HG02571 (cell line): ENCODE results near the gene OLFML2A.

Experiments used
- ATAC-seq: cut with Tn5 transposase; IDR thresholded peaks from one replicate; pipeline ENCODE4 v1.9.1; 2021; ENCODE audit warnings: mild to moderate bottlenecking, moderate library complexity; ENCODE audit not compliant: unreplicated experiment

OLFML2A gene

DNA sequence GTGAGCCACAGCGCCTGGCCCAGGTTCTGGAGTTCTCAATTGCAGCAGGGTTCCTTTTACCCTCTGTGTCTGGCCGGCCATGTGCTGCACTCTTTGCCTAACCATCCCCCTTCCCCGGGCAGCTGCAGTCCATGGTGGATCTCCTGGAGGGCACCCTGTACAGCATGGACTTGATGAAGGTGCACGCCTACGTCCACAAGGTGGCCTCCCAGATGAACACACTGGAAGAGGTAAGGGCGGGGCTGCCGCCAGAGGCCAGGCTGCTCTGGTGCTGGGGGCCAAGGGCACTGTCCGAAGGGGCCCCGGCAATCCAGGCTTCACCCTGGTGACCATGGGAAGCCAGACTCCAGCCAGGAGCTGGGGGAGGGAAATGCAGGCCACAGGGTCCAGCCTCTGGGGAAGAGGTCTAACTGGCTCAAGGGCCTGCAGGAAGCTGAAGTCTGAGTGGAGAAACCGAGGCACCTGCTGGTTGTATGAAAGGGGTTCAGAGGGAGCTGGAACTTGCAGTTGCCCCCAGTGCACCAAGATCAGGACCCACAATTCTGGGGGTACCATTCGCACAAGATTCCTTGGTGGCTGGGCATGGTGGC is 18.1 kb downstream of the OLFML2A start:
- ATAC-seq: no peak

DNA sequence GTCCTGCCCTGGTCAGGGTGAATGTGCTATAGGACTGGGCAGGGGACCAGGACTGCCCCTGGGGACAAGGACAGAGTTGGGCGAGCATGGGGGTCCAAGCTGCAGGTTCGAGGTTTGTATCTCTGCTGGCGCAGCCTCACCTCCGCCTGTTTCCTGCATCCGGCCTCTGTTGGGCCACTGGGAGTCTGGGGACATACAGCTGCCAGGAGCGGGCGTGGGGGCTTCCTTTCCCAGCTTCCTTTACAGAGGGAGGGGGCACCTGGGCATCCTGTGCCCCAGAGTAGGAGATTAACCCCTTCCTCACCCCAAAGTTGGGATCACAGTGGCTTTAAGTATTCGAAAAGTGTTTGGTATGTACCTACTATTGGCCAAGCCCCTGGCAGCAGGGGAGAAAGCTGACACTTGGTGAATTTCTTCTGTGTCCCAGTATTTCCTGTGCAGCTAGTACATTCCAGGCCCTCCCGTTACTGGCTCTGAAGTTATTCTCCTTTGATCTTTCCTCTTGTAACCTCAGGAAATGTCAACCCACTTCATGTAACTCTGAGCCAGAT is 19.0 kb downstream of the OLFML2A start:
- no peak for ATAC-seq

DNA sequence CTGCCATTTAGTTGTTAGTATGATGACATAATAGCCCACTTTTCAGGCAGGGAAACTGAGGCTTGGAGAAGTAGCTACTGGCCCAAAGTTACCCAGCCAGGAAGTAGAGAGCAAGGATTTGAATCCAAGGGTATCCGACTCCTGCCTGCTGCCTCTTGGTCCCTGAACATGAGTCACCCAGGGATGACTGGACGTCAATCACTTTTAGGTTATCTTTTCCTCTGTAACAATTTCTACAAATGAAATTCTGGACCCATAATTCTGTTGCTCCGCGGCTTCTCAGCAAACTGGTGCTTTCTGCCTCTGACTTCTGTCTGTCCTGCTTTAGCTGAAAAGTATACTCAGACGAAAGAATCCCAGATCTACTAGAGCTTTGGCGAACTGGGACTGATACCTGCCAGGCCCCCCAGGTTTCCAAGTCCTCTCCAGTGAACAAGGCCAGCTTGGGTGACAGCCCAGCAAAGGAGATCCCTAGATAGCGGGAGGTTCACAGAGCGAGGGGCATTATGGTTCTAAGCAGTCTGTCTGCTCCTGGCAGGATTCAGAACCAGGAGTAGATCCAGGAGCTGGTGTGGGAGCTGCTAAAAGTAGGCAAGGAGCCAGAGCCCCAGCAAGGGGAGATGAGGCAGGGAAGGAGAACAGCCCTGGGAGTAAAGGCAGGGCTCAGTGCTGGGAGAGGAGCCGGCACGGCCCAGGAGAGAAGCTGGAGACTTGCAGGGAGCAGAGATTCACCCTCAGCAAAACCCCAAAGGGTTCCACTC is 20.6 kb downstream of the OLFML2A start:
- no peak for ATAC-seq

DNA sequence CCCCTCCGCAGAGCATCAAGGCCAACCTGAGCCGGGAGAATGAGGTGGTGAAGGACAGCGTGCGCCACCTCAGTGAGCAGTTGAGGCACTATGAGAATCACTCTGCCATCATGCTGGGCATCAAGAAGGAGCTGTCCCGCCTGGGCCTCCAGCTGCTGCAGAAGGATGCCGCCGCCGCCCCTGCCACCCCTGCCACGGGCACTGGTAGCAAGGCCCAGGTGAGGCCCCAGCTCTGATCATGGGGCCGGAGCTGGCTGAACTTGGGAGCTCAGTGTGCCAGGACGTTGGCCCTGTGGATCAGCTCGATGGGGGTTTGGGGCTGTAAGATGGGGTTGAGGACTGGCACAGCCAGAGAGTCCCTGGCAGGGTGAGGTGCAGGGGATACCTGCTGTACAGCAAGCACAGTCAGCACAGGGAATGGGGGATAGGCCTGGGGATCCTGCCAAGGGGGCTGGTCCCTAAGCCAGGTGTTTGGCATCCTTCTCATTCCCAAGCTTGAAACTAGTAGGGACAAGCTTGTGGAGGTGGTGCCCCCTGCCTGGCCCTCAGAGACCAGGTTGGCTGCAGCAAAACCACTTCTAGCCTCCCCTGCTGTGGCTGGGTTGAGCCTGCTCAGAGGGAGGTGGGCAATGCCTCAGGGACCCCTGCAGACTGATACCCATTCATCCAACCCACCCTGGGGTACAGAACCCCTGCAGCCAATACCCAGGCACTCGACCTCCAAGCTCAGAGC is 22.5 kb downstream of the OLFML2A start:
- ATAC-seq: no peak

DNA sequence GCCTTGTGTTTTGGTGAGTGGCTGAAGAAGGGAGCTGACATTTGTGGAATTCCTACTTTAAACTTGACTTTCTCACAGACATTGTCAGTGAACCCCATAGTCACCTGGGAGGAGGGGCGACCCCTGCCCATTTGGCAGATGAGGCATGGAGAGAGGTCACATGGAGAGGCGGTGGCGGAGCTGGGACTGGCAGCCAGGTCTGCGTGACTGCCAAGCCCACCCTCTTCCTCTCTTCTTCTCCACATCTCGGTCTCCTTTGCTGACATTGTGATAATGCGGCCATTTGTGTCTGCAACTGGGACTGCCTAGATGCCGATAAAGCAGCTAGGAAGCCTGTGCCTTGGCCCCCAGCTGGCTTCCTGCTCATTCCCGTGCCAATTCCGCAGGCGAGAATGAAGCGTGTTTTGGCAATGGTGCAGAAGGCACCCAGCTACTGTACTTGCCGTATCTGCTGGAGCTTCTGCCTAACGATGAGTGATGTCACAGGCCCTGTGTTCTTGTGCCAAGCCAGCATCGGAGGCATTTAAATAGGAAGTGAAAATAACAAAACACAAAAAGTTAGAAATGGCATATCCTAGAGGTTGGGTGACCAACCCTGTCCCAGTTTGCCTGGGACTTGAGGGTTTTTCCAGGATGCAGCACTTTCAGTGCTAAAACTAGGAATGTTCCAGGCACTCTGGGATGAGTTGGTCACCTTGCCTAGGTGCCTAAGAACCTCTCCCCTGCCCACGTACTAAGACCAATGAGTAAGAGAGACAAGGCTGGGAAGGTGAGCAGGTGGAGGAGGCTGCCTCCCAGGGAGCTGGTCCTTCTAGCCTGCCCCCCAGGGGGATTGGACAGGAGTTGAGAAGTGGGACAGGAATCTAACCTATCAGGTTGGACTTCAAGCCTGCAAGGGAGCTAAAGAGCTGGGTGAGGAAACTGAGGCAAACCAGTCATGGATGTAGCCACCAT is 23.6 kb downstream of the OLFML2A start:
- ATAC-seq: no peak

DNA sequence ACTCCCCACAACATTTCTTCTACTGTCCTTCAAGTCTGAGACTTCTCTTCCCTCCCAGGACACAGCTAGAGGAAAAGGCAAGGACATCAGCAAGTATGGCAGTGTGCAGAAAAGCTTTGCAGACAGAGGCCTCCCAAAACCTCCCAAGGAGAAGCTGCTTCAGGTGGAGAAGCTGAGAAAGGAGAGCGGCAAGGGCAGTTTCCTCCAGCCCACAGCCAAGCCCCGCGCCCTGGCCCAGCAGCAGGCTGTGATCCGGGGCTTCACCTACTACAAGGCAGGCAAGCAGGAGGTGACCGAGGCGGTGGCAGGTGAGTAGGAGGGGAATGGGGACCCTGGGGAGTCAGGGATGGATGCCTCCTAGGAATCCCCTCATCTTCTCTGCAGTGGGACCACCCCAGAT is 24.4 kb downstream of the OLFML2A start:
- no peak for ATAC-seq

DNA sequence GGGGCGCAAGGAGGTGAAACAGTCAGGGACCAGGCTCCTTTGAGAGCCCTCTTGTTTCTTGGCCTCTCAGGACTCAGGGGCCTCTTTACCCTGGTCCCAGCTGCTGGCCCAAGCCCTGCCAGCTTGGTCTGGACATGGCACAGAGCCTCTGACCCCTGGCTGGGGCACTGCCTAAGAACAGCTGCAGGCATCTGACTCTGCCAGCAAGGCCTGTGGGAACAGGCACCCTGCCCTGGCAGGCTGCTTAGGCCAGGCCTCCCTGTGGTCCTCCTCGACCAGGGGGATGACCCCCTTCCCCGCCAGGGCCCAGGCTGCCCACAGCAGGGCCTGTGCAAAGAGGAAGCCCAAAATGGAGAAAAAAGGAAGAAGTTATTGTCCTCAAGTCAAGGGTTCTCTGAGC is 25.5 kb downstream of the OLFML2A start:
- no peak for ATAC-seq

DNA sequence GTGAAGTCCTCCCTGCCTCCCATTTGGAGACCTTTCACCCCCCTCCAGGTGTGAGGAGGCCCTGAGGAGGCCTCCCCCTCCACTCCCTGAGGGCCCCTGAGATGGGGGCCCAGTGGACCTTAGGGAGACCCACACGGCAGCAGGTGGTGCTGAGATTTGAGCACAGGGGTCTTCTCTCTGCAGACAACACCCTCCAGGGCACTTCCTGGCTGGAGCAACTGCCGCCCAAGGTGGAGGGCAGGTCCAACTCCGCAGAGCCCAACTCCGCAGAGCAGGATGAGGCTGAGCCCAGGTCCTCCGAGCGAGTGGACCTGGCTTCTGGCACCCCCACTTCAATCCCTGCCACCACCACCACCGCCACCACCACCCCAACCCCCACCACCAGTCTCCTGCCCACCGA is 27.0 kb downstream of the OLFML2A start:
- no peak for ATAC-seq

DNA sequence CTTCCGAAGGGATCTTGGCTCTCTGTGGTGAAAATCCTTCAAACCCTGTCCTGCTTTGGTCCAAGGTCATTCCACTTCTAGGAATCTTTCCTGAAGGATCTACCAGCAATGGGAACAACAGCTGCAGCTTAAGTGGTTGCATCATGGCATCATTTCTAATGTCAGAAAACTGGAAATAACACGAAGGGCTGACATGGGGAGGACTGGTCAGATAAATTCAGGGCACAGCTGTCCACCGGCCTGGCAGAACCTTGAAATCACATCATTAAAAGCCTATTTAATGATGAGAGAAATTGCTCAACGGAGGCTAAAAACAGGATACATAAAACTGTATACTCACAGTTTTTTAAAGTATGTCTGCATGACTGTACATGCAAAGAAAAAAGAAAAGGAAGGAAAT is 28.3 kb downstream of the OLFML2A start:
- no peak for ATAC-seq

DNA sequence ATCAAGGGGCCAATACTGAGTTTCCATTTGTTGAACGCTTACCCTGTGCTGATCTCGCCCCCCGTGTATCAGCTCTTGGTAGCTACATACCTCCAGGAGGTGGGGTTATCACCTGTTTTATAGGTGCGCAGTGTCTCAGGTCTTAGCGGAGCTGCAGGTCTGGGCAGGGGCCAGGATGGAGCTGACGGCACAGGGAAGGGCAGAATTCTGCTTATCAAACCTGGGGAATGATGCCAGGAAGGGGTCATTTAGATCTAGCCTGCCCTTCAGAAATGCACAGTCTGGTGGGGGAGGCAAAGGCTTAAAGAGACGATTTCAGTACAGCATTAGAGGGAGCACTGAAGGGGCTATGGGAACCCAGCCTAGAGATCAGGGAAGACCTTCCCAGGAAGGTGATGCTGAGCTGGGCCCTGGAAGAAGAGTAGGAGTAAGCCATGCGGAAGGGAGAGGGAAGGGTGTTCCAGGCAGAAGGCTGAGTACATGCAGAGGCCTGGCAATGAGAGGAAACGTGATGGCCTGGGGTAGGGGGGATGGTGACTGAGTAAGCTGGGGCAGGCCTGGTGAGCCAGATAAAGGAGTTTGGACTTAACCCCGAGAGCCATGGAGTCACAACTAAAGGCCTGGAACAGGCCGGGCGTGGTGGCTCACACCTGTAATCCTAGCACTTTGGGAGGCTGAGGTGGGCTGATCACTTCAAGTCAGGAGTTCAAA is 31.5 kb downstream of the OLFML2A start:
- ATAC-seq: no peak

DNA sequence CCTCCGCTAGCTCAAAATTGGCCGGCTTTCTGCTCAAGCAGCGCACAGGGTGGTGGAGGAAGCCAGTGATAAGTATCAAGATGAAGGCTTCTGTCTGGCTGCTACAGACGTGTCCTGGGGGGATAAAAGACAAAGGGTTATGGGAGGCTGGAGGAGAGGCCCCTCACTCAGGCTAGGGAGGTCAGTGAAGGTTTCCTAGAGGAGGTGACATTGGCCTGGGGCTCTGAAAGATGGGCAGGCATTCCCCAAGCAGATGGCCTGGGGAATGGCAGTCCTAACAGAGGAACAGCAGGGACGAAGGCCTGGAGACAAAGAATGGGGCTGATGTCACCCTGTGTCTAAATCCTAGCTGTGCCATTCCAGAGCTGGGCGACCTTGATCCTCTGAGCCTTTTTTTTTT is 32.3 kb downstream of the OLFML2A start:
- ATAC-seq: no peak

DNA sequence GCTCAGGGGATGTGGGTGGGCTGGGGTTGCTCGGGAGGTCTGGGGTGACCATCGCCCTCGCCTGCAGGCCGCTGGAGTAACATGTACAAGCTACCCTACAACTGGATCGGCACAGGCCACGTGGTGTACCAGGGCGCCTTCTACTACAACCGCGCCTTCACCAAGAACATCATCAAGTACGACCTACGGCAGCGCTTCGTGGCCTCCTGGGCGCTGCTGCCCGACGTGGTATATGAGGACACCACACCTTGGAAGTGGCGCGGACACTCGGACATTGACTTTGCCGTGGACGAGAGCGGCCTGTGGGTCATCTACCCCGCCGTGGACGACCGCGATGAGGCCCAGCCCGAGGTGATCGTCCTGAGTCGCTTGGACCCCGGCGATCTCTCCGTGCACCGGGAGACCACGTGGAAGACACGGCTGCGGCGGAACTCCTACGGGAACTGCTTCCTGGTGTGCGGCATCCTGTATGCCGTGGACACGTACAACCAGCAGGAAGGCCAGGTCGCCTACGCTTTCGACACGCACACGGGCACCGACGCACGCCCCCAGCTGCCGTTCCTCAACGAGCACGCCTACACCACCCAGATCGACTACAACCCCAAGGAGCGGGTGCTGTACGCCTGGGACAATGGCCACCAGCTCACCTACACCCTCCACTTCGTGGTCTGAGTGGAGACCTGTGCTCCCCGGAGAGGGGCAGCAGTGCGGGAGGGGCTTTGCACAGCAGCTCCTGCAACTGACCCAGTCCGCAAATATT is 33.0 kb downstream of the OLFML2A start:
- ATAC-seq: no peak

DNA sequence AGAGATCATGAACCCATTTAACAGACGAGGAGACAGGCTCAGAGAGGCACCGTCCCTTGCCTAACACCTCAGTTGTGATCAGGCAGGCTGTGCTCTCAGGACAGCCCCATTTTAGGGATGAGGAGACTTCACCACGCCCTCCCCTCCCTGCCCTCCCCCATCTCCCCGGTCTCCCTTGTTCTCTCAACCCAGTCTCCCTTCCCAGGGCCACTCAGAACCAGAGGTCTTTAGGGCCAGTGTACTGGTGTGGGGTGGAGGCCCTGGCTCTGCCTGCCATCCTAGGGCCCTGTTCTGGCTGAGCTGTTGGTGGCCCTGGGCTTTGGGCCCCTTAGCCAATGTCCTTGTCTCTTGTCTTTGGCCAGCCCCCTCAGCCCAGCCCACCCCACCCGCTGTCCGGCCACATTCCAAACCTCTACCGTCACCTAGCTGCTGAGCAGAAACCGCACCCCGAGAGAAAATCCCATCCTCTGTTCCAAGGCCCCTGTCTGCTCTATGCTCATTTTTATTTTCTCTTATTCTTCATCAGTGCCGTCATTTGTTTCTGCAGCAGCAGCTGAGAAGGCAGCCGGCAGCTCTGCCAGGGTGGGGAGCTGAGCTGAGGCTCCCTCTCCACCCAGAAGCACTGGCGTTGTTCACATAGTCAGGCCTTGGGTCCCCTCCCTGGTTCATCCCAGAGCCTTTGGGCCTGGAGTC is 33.9 kb downstream of the OLFML2A start:
- ATAC-seq: no peak

DNA sequence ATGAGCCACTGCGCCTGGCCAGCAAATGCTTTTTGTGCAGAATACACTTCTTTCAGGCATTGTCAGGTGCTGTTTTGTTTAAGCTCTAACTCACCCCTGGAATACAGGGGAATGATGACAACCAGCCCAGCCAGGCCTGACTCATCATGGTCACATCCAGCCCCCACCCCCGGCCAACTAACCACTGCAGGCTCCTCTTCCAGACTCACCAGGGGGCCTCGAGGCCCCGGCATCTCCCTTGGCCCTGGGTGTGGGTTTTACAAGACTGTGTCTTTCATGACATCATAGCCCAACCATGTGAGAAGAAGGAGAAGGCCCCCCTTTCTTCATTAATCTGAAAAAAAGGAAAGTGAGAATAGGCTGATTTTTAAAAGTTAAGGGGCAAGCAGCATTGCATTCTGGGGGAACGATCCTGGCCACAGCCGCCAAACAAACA is 35.5 kb downstream of the OLFML2A start:
- ATAC-seq: no peak

DNA sequence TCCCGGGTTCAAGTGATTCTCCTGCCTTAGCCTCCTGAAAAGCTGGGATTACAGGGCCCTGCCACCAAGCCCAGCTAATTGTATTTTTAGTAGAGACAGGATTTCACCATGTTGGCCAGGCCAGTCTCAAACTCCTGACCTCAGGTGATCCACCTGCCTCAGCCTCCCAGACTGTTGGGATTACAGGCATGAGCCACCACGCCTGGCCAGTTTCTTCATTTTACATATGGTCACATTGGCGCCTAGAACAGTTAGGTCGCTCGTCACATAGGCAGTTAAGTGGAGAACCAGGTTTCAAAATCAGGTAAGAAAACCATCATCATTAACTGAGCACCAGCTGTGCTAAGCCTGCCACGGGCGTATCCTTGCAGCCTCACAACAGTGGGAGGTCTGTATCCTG is 36.1 kb downstream of the OLFML2A start:
- no peak for ATAC-seq

DNA sequence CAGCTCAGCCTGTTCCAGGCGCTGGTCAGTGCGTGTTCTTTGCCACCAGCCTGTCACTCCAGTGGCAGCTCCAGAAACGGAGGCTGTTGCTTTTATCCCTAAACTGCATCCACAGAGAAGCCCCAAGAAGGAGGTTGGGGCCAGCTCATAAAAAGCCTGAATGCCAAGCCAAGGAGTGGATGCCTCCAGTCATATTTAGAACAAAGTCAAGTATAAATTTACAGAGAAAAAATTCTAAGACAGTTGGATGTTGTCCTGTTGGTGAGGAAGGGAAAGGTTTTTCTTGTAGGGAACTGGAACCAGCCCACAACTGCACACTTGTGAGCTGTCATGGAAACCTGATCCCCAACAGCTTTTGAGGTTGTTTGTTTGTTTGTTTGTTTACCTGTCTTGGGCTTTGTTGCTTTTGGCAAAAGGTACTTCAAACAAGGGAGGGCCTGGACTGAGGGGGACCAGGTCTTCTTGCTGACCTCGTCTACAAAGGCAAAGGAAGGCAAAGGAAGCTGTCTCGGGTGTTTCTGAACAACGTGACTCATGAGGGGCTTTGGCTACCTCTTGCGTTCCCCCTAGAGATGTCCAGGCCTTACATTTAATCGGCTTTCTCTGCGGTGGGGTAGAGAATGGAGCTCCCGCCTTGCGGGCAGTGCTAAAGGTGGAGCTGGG is 36.7 kb downstream of the OLFML2A start:
- ATAC-seq: no peak

DNA sequence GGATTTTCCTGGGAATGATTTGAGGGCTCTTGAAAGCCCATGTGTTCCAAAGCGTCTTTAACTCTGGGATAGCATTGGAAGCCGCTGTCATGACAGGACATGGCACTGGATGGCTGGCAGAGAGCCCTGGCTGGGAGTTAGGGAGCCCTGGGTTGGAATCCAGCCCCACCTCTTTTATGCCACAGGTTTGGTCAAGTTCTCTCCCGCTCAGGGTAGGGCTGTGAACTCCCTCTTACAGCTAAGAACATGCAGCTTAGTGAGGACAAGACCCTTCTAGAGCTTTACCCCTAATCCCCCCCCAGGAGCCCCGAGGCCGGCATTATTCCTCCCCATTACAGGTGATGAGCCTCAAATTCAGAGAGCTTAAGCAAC is 37.2 kb downstream of the OLFML2A start:
- ATAC-seq: no peak

DNA sequence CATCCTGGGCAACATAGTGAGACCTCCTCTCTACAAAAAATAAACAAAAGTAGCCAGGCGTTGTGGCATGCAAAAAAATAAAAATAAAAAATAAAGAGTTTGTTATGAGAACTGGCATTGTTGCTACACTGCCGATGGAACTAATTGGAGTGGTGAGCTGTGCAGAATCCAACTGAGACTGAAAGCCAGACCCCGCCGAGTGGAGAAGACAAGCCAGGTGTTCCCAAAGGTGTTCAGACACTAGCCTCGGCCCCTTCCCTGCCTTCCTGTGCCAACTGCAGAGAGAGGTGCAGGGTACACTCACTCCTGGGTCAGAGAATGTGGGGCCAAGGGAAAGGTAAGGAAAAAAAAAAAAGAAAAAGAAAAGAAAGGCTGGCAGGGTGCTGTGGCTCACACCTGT is 38.7 kb downstream of the OLFML2A start:
- no peak for ATAC-seq
